Stomach smooth muscle (tissue), 2 donors: ENCODE data around the gene SACS.
"Not testable (repeated sequence)": the region's sequence is repeated elsewhere in the genome, so short reads cannot be mapped to it uniquely, and the experiment has no call there.

Experiments used
- H3K27ac ChIP-seq: one replicate; pipeline ENCODE4 v1.7.0; 2013; ENCODE audit warnings: mild to moderate bottlenecking, low read length, inconsistent platforms
- H3K27me3 ChIP-seq, 2 donors: one replicate each; pipeline ENCODE4 v1.7.0; 2013; ENCODE audit warnings: low read length in 2 of 2; ENCODE audit not compliant: insufficient read depth in 2 of 2, control insufficient read depth in 1 of 2
- H3K36me3 ChIP-seq, 2 donors: one replicate each; pipeline ENCODE4 v1.7.0; 2013; ENCODE audit warnings: low read length in 2 of 2; ENCODE audit not compliant: control insufficient read depth in 2 of 2, insufficient read depth in 2 of 2
- H3K4me1 ChIP-seq: one replicate; pipeline ENCODE4 v1.7.0; 2013; ENCODE audit warnings: low read length; ENCODE audit not compliant: control insufficient read depth, insufficient read depth
- H3K4me3 ChIP-seq, 2 donors: one replicate each; pipeline ENCODE4 v1.7.0; 2013; ENCODE audit warnings: low read length in 2 of 2
- H3K9ac ChIP-seq, 2 donors: one replicate each; pipeline ENCODE4 v1.7.0; 2013; ENCODE audit warnings: low read length in 2 of 2, mild to moderate bottlenecking in 1 of 2
- H3K9me3 ChIP-seq, 2 donors: one replicate each; pipeline ENCODE4 v1.7.0; 2013; ENCODE audit warnings: low read length in 2 of 2; ENCODE audit not compliant: control insufficient read depth in 2 of 2
- donor health status: healthy.
- donor health status: Pancreatic carcinoma.

SACS gene

DNA sequence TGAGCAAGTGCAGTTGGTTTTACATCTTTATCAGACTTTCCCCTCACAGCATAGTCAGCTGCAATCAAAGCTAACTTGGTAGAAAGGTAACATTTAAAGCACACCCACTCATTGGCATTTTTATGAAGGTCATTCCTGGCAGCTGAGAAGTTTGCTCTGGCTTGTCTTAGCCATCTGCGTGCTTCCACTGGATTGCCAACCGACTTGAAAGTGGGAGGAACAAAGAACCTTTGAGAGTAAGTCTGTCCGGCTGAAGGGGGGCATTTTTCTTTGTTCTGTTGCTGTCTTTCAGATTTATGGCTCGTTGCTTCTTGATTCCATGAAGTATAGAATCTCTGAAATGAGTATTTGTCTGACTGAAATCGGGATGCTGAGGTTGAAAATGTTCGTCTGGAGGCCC, 103.1 kb downstream of the SACS start:
- Histone ChIP-seq H3K4me3 (no peak overlapping the region), H3K9me3 (no peaks in the 10 kb centered on the region), H3K27ac (no peak overlapping the region), H3K9ac (no peak overlapping the region), H3K27me3 (no peaks in the 10 kb centered on the region), H3K4me1 (no peaks in the 10 kb centered on the region), H3K36me3 (peaks cover 0 to 3% of the 10 kb centered on the region in 2 donors)

DNA sequence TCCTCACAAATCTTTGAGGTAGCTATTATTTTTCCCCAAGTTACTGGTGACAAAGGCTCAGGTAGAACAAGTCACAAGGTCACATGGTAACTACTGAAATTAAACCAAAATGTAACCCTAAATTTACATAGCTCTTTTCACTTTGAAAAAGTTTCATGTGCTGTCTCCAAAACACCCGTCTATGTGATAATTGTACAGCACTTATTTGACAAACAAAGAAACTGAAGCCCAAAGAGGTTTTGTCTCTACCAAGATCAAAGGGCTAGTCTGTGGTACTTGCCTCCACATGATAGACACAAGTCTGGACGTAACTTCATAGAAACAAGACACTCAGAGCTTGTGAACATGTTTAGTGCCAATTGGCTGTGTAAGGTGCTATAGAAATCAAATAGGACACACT, 108.3 kb downstream of the SACS start:
- no peak overlapping the region for H3K4me3 ChIP-seq
- H3K36me3 ChIP-seq, result no peaks in the 10 kb centered on the region
- H3K4me1 ChIP-seq, result peaks cover 3% of the 10 kb centered on the region
- H3K9me3 ChIP-seq, result no peaks in the 10 kb centered on the region
- no peak overlapping the region for H3K27ac ChIP-seq
- H3K27me3 ChIP-seq, result no peaks in the 10 kb centered on the region
- H3K9ac ChIP-seq, result no peak overlapping the region

DNA sequence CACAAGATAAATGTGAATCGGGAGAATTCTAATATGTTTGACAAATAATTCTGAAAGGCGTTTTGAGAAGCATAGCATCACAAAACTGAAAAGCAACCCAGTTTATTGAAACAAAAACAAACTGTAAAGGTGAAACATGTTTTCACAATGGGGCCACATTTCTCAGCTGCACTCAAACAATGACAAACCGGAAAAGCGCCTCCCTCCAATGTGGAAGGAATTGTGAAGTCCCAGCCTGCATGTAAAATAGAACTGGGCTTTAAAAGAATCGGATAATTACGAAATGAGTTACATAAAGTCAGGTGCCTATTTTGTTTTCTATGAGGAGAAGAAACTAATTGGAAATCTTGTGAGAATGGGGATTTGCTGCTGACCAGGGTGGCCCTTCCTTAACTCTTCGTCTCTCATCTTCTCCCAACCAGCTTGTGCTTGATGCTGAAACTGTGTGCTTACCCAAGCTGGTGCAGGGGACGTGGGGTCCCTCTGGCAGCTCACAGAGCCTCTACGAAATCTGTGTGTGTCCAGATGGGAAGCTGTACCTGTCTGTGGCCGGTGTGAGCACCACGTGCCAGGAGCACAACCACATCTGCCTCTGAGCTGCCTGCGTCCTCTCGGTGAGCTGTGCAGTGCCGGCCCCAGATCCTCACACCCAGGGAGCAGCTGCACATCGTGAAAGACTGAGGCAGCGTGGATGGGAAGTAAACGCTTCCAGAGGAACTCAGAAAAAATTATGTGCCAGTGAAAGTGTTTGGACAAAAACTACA, 109.4 kb downstream of the SACS start:
- Histone ChIP-seq H3K36me3 (no peaks in the 10 kb centered on the region), H3K4me1 (peaks cover 8% of the 10 kb centered on the region), H3K9ac (no peak overlapping the region), H3K27me3 (no peaks in the 10 kb centered on the region), H3K9me3 (no peaks in the 10 kb centered on the region), H3K27ac (no peak overlapping the region), H3K4me3 (no peak overlapping the region)

DNA sequence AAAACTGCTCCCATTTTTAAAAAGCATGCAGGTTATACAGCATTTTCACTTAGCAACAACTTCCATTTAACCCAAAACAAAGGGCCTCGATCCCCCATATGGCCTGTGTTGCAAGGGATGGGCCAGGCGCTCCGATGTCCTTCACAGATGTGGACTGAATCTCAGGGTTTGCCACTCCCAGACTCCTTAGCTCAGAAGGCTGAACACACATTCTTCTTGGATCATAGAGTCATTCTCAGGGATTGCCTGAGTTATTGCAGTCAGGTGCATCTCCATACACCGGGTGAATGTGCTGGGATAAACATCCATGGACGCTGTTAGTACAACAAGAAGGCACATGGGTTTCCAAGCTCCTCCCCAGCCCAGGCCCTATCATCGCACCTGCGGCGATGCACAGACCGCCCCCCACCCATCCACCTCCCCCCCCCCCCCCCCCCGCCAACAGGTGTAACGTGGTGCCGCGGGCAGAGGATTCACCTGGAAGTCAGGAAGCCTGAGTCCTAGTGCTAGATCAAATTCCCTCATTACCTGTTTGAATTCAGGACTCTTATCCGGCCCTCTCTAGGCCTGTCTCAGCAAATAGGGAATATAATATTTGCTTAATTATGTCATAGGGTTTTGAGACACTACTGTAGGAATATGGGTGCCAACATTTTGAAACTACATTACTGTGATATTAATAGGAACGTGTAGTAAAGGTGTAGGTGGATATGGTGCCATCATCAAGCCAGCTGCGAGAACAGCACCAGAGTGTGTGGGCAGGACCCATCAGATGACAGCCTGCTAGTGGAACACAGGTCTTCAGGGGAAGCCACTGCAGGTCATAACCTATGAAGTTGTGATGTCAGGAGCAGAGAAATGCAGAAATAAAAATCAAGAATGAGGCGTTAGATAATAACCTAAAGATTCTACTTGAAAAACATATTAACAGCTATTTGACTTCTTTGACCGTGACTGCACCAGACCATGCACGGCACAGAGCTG, 110.9 kb downstream of the SACS start:
- H3K4me1 ChIP-seq, result peaks cover 8% of the 10 kb centered on the region
- H3K9me3 ChIP-seq, result no peaks in the 10 kb centered on the region

DNA sequence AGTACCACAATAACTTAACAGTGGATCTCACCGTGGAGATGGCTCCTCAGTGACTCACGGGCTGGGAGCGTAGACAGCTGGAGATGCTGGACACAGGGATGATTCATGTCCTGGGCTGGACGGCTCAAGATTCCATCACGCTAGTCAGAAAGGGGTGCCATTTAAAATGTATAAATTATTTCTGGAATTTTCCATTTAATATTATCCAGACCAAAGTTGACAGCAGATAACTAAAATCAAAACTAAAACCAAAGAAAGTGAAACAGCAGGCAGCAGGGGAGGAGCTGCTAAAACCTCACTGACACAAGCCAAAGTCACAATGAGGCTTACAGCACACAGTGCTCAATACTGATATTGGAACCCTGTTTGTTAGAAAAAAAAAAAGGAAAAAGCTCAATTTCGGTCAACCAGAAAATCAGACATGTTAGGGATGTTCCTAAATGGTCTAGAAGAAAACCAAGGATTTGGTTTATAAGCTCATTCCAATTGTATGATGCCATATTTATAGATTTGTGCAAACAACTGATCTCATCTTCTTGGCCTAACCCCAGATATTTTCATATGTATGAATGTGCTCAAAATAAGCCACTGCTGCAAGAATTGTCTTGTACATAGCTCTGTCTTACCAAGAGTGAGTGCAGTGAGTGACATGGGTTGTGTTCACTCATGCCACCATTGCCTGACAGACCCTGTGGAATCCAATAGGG, 111.8 kb downstream of the SACS start:
- Histone ChIP-seq H3K4me3 (peak overlapping the region; percentile 3 to 52), H3K27me3 (no peaks in the 10 kb centered on the region), H3K9me3 (no peaks in the 10 kb centered on the region), H3K36me3 (no peaks in the 10 kb centered on the region), H3K9ac (peak overlapping the region in 1 of 2 donors; percentile 24), H3K27ac (no peak overlapping the region), H3K4me1 (peaks cover 8% of the 10 kb centered on the region)

More for the DNA sequence above, 110.9 kb downstream of the SACS start:
- Histone ChIP-seq H3K9ac (no peak overlapping the region), H3K27me3 (no peaks in the 10 kb centered on the region), H3K4me3 (no peak overlapping the region), H3K36me3 (no peaks in the 10 kb centered on the region), H3K27ac (no peak overlapping the region)

DNA sequence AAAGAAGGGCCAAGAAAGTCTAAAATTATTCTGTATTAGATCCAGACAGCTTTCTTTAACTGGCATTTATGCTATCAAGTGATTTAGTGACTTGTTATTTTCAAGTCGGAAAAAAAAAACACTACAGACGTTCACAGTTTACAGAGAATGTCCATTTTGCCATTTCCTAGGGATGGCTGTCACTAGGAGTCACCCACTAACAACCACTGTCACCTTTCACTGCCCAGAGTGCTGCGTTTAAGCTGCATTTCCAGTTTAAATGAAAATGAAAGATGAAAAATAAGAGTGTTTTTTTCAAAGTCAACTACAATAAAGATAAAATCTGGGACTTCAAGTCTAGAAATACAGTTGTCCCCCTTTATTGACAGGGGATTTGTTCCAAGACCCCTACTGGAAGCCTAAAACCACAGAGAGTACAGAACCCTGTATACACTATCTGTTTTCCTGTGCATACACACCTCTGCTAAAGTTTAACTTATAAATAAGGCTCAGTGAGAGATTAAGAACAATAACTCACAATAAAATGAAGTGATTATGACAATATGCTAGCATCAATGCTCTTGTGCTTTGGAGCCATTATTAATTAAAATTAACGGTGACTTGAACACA, 112.5 kb downstream of the SACS start:
- peaks cover 8% of the 10 kb centered on the region for H3K4me1 ChIP-seq
- H3K27ac ChIP-seq, result no peak overlapping the region
- no peaks in the 10 kb centered on the region for H3K9me3 ChIP-seq
- H3K4me3 ChIP-seq, result peak overlapping the region; percentile 3 to 52
- peak overlapping the region in 1 of 2 donors; percentile 24 for H3K9ac ChIP-seq
- no peaks in the 10 kb centered on the region for H3K36me3 ChIP-seq
- no peaks in the 10 kb centered on the region for H3K27me3 ChIP-seq

DNA sequence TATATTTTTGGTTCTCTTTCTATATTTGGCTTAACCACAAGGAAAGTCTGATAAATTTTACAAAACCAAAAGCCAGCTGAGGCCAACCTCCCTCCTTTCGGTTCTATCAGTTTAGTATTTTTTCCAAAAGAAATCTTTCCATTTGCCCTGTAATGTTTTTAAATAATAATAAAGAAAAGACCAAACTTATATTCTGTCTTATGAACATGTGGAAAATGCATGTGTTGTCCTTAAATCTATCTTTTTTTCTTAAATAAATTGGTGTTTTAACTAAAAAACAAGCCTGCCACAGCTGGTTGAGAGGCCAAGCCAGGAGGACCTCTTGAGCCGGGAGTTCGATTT, 113.6 kb downstream of the SACS start:
- Histone ChIP-seq H3K36me3 (no peaks in the 10 kb centered on the region), H3K4me3 (no peak overlapping the region), H3K9ac (no peak overlapping the region), H3K27me3 (no peaks in the 10 kb centered on the region), H3K27ac (no peak overlapping the region), H3K4me1 (peaks cover 8% of the 10 kb centered on the region), H3K9me3 (no peaks in the 10 kb centered on the region)

DNA sequence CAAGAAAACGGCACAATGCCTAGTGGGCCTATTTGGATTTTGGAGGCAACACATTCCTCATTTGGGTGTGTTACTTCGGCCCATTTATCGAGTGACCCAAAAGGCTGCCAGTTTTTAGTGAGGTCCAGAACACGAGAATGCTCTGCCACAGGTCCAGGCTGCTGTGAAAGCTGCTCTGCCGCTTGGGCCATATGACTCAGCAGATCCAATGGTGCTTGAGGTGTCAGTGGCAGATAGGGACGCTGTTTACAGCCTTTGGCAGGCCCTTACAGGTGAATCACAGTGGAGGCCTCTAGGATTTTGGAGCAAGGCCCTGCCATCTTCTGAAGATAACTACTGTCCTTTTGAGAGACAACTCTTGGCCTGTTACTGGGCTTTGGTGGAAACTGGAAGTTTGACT, 118.7 kb downstream of the SACS start:
- H3K36me3 ChIP-seq, H3K4me1 ChIP-seq, H3K4me3 ChIP-seq, H3K27me3 ChIP-seq, H3K9me3 ChIP-seq, H3K27ac ChIP-seq, H3K9ac ChIP-seq: not testable (repeated sequence)

DNA sequence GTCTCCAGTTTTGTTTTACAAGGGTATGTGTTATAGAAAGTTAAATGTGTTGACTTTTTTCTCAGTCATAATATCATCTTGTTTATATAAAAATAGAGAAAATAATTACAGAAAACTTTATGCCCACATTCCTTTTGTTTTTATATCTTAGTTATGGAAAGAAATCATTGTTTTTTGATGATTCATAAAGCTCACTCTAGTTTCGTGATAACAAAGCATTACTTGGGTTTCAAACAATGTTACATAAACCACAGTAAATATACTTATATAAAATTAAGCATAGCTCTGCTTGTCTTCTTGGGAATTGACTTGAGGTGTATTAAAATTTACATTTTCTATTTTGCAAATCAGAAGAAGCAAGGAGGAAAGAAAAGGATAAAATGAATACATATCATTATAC, 140.9 kb downstream of the SACS start:
- H3K9ac ChIP-seq, result no peak overlapping the region
- H3K36me3 ChIP-seq, result no peaks in the 10 kb centered on the region
- no peaks in the 10 kb centered on the region for H3K9me3 ChIP-seq
- no peak overlapping the region for H3K27ac ChIP-seq
- H3K27me3 ChIP-seq, result no peaks in the 10 kb centered on the region
- no peak overlapping the region for H3K4me3 ChIP-seq
- H3K4me1 ChIP-seq, result no peaks in the 10 kb centered on the region

DNA sequence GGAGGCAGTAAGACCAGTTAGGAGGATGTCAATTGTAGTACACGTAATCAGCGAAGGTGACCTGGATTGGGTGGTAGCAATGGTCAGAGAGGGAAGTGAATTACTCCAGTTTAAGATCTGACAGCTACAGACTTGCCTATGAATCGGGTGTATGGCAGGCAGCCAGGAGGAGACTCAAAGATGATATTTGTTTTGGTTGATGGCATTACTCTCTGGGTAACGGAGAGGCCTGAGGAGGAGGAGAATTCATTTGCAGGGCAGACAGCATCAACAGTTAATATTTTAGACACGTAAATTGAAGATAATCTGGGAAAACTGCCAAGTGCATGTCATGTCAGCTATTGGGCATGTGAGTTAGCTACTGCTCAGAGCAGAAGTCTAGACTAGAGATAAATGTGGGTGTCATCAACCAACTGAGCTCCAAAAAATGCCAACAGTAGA, 143.6 kb downstream of the SACS start:
- H3K36me3 ChIP-seq, result no peaks in the 10 kb centered on the region
- H3K27ac ChIP-seq, result no peak overlapping the region
- no peaks in the 10 kb centered on the region for H3K27me3 ChIP-seq

More for the DNA sequence above, 143.6 kb downstream of the SACS start:
- no peaks in the 10 kb centered on the region for H3K4me1 ChIP-seq
- no peak overlapping the region for H3K9ac ChIP-seq
- H3K9me3 ChIP-seq, result no peaks in the 10 kb centered on the region
- no peak overlapping the region for H3K4me3 ChIP-seq
